ENCODE results near the gene RNF121.

RNF121 gene

GRCh38 chr11:71987521-71987920 is 58.7 kb downstream of the RNF121 start:
- no peak for DNase-seq (ENCODE audit: low read depth in 1 of 2, low spot score in 1 of 2)

GRCh38 chr11:71988050-71988449 is 59.2 kb downstream of the RNF121 start:
- DNase-seq (ENCODE audit: low read depth in 1 of 2, low spot score in 1 of 2): no peak

- no peak for DNase-seq (ENCODE audit: low read depth in 1 of 2, low spot score in 1 of 2)
Measured at GRCh38 chr11:71990701-71991100, 61.9 kb downstream of the RNF121 start.

GRCh38 chr11:71991494-71991893 is 62.6 kb downstream of the RNF121 start:
- DNase-seq (ENCODE audit: low read depth in 1 of 2, low spot score in 1 of 2): no peak

GRCh38 chr11:71992136-71992730 is 63.4 kb downstream of the RNF121 start:
- DNase-seq (ENCODE audit: low read depth in 1 of 2, low spot score in 1 of 2): no peak

GRCh38 chr11:71994786-71995185 is 65.9 kb downstream of the RNF121 start:
- no peak for DNase-seq (ENCODE audit: low read depth in 1 of 2, low spot score in 1 of 2)

- no peak for DNase-seq (ENCODE audit: low read depth in 1 of 2, low spot score in 1 of 2)
Measured at GRCh38 chr11:71995726-71996291, 67.0 kb downstream of the RNF121 start.

GRCh38 chr11:71996517-71996916 is 67.7 kb downstream of the RNF121 start:
- no peak for DNase-seq (ENCODE audit: low read depth in 1 of 2, low spot score in 1 of 2)

- no peak for DNase-seq (ENCODE audit: low read depth in 1 of 2, low spot score in 1 of 2)
Measured at GRCh38 chr11:71996946-71997345, 68.1 kb downstream of the RNF121 start.

GRCh38 chr11:71997594-71997993 is 68.7 kb downstream of the RNF121 start:
- DNase-seq (ENCODE audit: low read depth in 1 of 2, low spot score in 1 of 2): no peak

- no peak for DNase-seq (ENCODE audit: low read depth in 1 of 2, low spot score in 1 of 2)
Measured at GRCh38 chr11:71998061-71998460, 69.2 kb downstream of the RNF121 start.

GRCh38 chr11:71998649-71999310 is 69.9 kb downstream of the RNF121 start, which contains the start of gene IL18BP:
TSS of gene IL18BP (plus strand) at chr11:71998909. CDS start at chr11:71999985, 1,076 bp downstream.
- DNase-seq (ENCODE audit: low read depth in 1 of 2, low spot score in 1 of 2): peak in 1 of 2 donors; percentile 10

GRCh38 chr11:71999362-71999761 is 70.5 kb downstream of the RNF121 start:
- DNase-seq (ENCODE audit: low read depth in 1 of 2, low spot score in 1 of 2): no peak

GRCh38 chr11:71999798-72000197 is 71.0 kb downstream of the RNF121 start:
- DNase-seq (ENCODE audit: low read depth in 1 of 2, low spot score in 1 of 2): no peak

- DNase-seq (ENCODE audit: low read depth in 1 of 2, low spot score in 1 of 2): no peak
Measured at GRCh38 chr11:72000202-72000867, 71.5 kb downstream of the RNF121 start.

GRCh38 chr11:72001285-72001684 is 72.4 kb downstream of the RNF121 start:
- DNase-seq (ENCODE audit: low read depth in 1 of 2, low spot score in 1 of 2): no peak

- DNase-seq (ENCODE audit: low read depth in 1 of 2, low spot score in 1 of 2): no peak
Measured at GRCh38 chr11:72001834-72002591, 73.2 kb downstream of the RNF121 start.

- no peak for DNase-seq (ENCODE audit: low read depth in 1 of 2, low spot score in 1 of 2)
Measured at GRCh38 chr11:72002841-72003775, 74.3 kb downstream of the RNF121 start.

GRCh38 chr11:72003776-72004171 is 74.9 kb downstream of the RNF121 start:
- DNase-seq (ENCODE audit: low read depth in 1 of 2, low spot score in 1 of 2): no peak

Measured in activated CD4-positive, alpha-beta T cell treated with anti-CD3 and anti-CD28 coated beads, Interleukin-2, amount 50 U/mL, for 24 hours (primary cell).